ENCODE data around the gene RBKS. TPM values are rescaled to one million over a fixed set of nuclear protein-coding genes. Genes with fewer than 3 reads are reported as not detected.
"Not testable (repeated sequence)": the region's sequence is repeated elsewhere in the genome, so short reads cannot be mapped to it uniquely, and the experiment has no call there.

RBKS gene
- total RNA-seq, 1 experiment from 2014 or later: 9.2 TPM

DNA sequence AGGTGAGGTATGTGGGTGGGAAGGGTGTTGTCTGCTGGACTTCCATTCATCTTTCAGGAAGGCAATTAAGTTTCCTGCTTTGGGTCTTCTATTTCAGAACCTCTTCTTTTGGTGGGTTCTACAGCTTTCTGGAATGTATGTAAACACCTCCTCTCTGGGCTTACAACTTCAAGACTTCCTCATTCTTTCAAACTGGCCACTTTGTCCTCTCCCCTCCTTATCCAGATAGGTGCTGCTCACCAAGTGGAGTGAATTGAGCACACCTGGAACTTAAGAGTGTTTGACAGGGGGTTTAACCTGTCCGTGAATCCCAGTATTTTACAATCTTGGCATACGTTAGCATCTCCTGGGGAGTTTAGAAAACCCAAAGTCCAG is 123.9 kb downstream of the RBKS start:
- CTCF ChIA-PET: no interaction called here
- Mint-ChIP-seq H3K9me3 (ENCODE audit: unreplicated experiment) (no peaks in the 10 kb centered on the region), H3K27me3 (ENCODE audit: insufficient read depth, unreplicated experiment) (no peaks in the 10 kb centered on the region), H3K4me3 (ENCODE audit: unreplicated experiment) (no peak overlapping the region), H3K27ac (ENCODE audit: low read depth, unreplicated experiment) (no peak overlapping the region), H3K36me3 (ENCODE audit: insufficient read depth, unreplicated experiment) (peaks cover 8% of the 10 kb centered on the region), H3K4me1 (ENCODE audit: insufficient read depth, unreplicated experiment) (peaks cover 22% of the 10 kb centered on the region)
- TF ChIP-seq, protein P1, sequence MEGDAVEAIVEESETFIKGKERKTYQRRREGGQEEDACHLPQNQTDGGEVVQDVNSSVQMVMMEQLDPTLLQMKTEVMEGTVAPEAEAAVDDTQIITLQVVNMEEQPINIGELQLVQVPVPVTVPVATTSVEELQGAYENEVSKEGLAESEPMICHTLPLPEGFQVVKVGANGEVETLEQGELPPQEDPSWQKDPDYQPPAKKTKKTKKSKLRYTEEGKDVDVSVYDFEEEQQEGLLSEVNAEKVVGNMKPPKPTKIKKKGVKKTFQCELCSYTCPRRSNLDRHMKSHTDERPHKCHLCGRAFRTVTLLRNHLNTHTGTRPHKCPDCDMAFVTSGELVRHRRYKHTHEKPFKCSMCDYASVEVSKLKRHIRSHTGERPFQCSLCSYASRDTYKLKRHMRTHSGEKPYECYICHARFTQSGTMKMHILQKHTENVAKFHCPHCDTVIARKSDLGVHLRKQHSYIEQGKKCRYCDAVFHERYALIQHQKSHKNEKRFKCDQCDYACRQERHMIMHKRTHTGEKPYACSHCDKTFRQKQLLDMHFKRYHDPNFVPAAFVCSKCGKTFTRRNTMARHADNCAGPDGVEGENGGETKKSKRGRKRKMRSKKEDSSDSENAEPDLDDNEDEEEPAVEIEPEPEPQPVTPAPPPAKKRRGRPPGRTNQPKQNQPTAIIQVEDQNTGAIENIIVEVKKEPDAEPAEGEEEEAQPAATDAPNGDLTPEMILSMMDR (IDR thresholded peaks at IDR 0.05; ENCODE audit: unreplicated experiment): no peak
- intact Hi-C loops (cut with micrococcal nuclease): no loop called here
- no peak for DNase-seq (ENCODE audit: unreplicated experiment)
- POLR2A ChIA-PET: no interaction called here
- no TSS peak for BruUV-seq (replicated peaks)

DNA sequence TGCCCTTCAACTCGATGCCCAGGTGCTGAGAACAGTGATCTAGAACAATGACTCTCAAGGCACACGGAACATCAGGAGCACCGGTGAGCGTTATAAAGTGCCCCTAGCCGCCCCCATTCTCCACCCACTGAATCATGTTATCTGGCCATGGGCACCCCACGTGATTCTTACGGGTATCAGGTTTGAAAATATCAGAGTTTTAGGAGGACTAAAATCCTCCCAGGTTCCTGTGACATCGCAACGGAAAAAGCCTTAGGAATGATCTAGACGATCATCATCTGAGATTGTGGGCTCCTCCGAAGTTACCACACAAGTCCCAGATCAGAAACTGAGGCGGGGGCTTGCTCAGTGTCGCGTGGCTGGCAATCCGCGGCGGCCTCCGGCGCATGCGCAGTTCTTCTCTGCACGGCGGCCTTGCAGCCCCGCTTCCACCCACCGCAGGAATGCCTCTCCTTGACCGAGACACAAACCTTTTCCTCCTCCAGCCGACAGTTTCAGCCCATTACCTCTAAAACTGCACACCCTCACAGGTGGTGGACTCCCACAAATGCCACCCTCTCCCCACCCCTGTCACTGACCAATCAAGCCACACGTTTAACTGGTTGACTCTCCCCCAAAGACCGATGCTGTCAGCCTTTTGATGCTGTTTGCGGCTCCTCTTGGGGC is 124.4 kb downstream of the RBKS start:
- DNase-seq (ENCODE audit: unreplicated experiment): no peak
- H3K36me3 Mint-ChIP-seq (ENCODE audit: insufficient read depth, unreplicated experiment): peaks cover 6% of the 10 kb centered on the region
- intact Hi-C loops (cut with micrococcal nuclease): no loop called here
- H3K4me1 Mint-ChIP-seq (ENCODE audit: insufficient read depth, unreplicated experiment): peaks cover 23% of the 10 kb centered on the region
- CTCF ChIA-PET: no interaction called here
- no peak overlapping the region for H3K4me3 Mint-ChIP-seq (ENCODE audit: unreplicated experiment)
- TF ChIP-seq, protein P1 (IDR thresholded peaks at IDR 0.05; ENCODE audit: unreplicated experiment): no peak
- BruUV-seq (replicated peaks): no TSS peak
- no peaks in the 10 kb centered on the region for H3K9me3 Mint-ChIP-seq (ENCODE audit: unreplicated experiment)
- H3K27ac Mint-ChIP-seq (ENCODE audit: low read depth, unreplicated experiment): no peak overlapping the region
- POLR2A ChIA-PET: no interaction called here
- H3K27me3 Mint-ChIP-seq (ENCODE audit: insufficient read depth, unreplicated experiment): no peaks in the 10 kb centered on the region

DNA sequence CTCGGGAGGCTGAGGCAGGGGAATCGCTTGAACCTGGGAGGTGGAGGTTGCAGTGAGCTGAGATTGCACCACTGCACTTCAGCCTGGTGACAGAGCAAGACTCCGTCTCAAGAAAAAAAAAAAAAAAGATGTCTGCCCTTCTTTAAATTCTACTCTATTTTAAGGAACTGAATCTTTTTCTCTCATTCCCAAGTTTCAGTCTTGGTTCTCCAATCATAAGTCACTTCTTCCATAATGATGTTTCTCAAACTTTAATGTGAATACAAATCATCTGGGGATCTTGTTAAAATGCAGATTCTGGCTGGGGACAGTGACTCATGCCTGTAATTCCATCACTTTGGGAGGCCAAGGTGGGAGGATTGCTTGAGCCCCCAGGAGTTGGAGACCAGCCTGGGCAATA is 125.7 kb downstream of the RBKS start:
- H3K36me3 Mint-ChIP-seq (ENCODE audit: insufficient read depth, unreplicated experiment); H3K27ac Mint-ChIP-seq (ENCODE audit: low read depth, unreplicated experiment); H3K4me3 Mint-ChIP-seq (ENCODE audit: unreplicated experiment); DNase-seq (ENCODE audit: unreplicated experiment); BruUV-seq (replicated peaks); H3K9me3 Mint-ChIP-seq (ENCODE audit: unreplicated experiment); CTCF ChIA-PET; intact Hi-C loops (cut with micrococcal nuclease); H3K27me3 Mint-ChIP-seq (ENCODE audit: insufficient read depth, unreplicated experiment): not testable (repeated sequence)
- H3K4me1 Mint-ChIP-seq (ENCODE audit: insufficient read depth, unreplicated experiment): peaks cover 28% of the 10 kb centered on the region
- POLR2A ChIA-PET: interaction anchor here (1.0 kb wide), 1 partner anchor 8 kb away, joined by 4 read pairs; no protein-coding TSS in a partner anchor

DNA sequence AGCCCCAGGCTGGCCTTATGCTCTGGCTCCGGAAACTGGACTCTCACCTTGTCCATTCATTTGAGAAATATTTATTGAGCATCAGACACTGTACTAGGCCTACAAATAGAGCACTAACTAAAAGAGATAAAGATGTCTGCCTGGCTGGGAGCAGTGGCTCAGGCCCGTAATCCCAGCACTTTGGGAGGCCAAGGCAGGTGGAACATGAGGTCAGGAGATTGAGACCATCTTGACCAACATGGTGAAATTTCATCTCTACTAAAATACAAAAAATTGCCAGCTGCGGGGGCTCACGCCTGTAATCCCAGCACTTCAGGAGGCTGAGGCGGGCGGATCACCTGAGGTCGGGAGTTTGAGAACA is 126.3 kb downstream of the RBKS start:
- H3K27ac Mint-ChIP-seq (ENCODE audit: low read depth, unreplicated experiment): no peak overlapping the region
- intact Hi-C loops (cut with micrococcal nuclease): no loop called here
- ChIA-PET POLR2A (interaction anchor here (0.6 to 1.0 kb wide), 3 partner anchors 9 to 103 kb away, joined by 3 to 4 read pairs (median 4); no protein-coding TSS in a partner anchor), CTCF (no interaction called here)
- H3K36me3 Mint-ChIP-seq (ENCODE audit: insufficient read depth, unreplicated experiment): peaks cover 6% of the 10 kb centered on the region
- no peaks in the 10 kb centered on the region for H3K9me3 Mint-ChIP-seq (ENCODE audit: unreplicated experiment)
- no TSS peak for BruUV-seq (replicated peaks)
- H3K4me1 Mint-ChIP-seq (ENCODE audit: insufficient read depth, unreplicated experiment): peaks cover 28% of the 10 kb centered on the region
- DNase-seq (ENCODE audit: unreplicated experiment): no peak
- TF ChIP-seq, protein P1 (IDR thresholded peaks at IDR 0.05; ENCODE audit: unreplicated experiment): no peak
- H3K4me3 Mint-ChIP-seq (ENCODE audit: unreplicated experiment): no peak overlapping the region
- H3K27me3 Mint-ChIP-seq (ENCODE audit: insufficient read depth, unreplicated experiment): no peaks in the 10 kb centered on the region

Data from MCF 10A (cell line).